UCSD-AML1 (cell line): Measurements from ENCODE around the gene GNA12.

Experiments used
- DNase-seq: peaks from one replicate; lab custom pipeline; 2025; ENCODE audit not compliant: unreplicated experiment; lab: John Stamatoyannopoulos, UW

The GNA12 gene

DNA sequence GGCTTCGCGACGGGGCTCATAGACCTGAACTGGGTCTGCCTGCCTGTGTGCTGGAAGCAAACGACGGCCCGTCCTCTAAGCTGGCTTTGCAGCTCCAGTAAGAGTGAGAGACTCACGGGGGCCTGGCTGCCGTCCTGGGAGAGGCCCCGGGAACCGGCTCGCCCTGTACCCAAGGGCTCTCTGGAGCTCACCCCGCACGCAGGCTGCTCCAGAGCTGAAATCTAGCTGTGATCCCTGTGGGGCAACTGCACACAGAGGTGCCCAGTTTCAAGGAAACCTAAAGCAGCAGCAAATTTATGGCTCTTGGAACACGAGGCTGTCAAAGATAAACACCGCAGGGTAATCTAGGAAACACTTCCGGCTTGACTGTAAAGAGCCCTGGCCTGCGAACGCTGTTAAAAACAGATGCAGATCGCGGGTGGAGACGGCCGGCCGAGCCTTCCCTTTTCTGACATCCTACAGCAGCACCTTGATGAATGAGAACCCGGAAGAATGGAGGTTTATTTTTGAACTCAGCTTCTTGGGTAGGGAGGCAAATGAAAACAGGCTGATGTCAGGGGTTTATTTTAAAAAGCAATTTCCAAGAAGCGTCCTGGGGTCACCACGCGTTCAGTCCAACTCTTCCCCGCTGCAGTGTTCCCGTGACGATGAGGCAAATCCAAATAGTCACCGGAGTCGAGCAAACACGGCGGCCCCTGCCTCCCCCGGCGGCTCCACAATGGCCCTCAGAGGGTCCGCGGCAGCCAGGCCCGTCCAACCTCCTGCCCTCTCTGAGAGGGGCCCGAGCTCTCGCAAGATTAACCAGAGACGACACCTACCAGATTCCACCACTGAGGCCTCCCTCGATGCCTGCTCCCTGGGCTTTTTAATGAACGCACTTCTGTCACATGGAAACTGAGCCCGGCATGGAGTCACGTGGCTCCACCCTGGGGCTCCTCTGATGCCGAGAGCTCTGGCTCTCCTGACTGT, 126.5 kb downstream of the GNA12 start:
- peak; percentile 46 for DNase-seq

DNA sequence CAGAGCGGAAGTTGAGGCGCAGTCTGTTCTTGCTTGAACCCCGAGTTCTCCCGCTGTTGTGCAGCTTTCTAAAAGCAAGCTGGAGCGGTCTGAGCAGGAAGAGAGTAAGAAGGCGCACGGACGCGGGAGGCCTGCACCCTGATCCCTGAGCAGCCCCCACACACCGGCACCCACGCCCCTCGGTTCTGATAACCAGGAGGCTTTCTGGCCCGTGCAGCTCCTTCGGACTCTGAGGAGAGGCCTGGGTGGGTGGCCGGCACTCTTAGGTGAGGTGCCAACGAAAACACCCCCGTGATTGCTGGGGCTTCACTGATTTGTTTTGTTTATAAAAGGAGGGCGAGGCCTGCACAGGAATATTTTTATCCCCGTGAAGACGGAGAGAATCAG, 127.2 kb downstream of the GNA12 start:
- DNase-seq = no peak

DNA sequence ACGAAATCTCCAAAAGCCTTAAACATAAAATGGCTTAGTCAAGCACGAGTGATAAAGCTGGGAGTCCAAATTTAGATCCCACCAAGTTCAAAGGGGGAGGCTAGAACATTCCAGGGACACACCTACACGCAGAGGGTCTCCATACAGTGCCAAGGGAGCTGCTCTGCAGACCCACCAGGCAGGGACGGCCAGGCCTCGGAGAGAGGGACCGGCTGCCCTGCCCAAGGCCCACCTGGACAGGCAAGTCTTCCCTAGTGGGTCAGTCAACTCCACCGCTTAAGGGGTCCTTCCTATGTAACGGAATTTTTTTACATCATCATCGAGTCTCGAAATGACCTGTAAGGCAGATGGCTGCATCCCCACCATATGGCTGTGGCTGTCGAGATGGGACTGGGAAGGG, 127.6 kb downstream of the GNA12 start:
- DNase-seq = no peak

DNA sequence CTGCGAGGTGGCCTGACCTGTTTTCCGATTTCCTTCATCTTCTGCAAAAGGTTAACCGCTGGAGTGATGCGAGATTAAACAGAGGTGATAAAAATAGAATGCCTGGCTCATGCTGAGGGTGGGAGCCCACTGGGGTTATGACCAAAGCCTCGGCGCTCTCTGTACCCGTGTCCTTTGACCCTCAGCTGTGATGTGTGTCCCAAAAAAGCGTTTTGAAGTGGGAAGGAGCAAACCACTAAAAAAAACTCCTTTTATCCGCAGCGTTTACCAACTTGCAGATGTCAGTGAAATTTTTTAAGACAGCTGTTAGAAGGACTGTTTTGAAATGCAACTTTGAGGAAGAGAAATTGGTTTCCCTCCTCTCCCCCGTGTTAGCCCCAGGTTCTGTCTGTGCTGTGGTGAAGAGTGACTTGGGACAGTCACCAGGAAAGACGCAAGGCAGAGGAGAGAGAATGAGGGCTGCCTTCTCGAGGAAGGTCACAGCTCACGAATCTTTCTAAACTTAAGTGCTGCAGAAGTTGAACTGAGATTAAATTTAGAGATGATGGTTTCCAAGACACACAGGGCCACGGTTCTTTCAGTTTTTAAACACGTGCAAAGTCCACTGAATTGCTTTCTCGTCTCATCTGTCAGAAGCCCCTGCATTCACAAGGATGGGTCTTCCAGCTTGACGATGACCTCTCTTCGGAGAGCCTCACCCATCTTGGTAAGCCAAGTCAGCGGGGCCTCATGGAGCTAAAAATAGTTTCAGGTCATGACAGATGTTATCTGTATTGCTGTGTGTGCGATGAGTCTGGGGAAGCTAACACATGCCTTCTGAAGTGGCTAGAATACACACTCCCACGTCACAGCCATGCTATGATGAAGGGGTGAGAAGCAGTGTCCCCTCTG, 128.5 kb downstream of the GNA12 start:
- DNase-seq = no peak

DNA sequence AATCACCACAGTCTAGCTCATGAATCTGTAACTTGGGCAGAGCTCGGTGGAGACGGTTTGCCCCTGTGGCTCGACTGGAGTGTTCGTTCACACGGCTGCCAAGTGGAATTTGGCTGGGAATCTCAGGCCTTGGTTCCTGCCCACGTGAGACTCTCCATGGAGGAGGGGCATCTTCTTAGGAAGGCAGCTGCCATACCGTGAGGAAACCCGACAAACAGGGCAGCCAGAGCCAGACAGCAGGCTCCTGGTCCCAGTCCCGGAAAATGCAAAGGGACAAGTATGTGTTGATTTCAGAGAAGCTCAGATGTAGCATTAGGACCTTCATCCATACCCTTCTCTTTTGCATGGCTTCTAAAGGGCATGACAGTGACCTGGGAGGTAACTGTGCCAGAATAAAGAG, 129.5 kb downstream of the GNA12 start:
- DNase-seq = no peak

DNA sequence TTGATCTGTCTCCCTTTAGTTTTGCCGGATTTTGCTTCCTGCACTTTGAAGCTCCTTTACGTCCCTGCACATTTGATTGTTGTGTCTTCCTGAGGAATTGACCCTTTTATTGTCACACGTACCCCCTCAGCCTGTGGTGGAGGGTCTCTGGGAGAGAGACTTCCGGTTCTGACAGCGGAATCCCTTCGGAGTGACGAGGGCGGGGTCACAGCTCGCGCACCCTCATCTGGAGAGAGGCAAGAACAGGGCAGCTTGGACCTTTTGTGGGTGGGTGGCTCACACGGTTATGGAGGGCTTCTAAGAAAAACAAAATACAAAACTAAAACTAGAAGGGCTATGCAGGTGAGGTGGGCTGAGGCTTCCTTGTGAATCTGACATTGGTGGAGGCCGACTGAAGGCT, 130.1 kb downstream of the GNA12 start:
- DNase-seq = no peak

DNA sequence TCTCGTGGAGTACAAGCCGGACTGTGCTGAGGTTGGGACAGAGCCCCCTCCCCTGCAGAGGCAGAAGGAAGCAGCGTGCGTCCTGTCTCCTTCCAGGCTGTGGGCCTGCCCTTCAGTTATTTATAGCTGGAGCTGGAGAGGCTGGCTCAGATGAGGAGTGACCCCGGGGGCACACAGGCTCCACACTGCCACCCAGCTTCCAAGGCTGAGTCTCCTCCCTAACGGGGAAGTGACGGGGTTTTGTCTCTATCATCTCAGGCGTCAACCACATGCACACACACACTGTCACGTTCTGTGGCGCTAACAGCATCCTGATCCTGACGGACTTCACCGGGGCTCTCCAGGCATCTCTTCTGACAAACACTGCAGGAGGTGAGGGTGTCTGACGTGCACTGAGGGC, 130.7 kb downstream of the GNA12 start:
- peak; percentile 50 for DNase-seq

DNA sequence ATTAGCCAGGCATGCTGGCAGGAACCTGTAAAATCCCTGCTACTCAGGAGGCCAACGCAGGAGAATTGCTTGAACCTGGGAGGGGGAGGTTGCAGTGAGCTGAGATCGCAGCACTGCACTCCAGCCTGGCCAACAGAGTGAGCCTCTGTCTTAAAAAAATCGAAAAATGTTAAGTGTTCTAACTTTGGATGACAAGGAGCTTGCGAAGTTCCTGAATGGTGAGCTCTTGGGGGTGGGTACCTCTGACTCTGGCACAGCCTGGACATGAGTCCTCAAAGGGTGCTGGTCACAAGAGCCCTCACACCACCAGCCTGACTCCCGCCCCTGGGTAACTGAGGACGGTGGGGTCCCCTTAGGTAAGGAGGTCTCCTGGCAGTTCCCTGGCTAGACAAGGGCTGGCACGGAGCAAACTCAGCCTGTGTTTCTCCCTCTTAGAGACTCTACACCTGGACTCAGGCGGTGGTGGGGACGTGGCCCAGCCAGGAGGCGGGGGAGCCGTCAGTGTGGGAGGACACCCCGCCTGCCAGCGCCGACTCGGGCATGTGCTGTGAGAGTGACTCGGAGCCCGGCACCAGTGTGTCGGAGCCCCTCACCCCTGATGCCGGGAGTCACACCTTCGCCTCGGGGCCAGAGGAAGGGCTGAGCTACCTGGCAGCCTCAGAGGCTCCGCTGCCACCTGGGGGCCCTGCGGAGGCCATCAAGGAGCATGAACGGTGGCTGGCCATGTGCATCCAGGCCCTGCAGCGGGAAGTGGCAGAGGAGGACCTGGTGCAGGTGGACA, 132.0 kb downstream of the GNA12 start:
- DNase-seq = no peak

DNA sequence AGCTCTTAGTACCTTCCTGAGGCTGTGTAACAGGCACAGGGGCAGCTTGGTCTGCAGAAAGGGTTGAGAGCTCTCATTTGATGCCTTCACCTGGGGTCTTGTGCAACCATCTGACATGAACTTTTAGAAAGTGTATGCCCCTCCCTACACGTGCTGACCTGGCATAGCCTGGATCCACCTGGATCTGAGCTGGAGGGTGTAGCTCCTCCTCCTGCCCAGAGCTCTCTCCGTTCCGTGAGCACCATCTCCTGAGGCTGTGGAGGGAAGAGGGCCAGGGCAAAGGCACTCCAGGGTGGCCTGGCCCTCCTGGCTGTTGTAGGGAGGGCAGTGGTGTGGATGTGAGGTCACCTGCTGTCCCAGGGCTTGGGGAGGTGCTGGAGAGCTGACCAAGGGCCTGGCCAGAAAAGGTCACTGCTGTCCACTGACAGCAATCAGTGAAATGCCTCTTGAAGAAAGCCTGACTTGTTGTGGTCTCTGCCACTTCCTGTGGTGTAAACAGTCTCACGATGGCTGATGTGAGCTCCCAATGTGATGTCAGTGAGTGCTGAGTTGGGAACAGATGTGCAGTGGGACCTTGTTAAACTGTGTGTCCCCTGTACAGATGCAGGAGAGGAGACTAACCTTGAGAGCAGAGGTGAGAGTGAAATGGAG, 133.1 kb downstream of the GNA12 start:
- DNase-seq = peak; percentile 12

DNA sequence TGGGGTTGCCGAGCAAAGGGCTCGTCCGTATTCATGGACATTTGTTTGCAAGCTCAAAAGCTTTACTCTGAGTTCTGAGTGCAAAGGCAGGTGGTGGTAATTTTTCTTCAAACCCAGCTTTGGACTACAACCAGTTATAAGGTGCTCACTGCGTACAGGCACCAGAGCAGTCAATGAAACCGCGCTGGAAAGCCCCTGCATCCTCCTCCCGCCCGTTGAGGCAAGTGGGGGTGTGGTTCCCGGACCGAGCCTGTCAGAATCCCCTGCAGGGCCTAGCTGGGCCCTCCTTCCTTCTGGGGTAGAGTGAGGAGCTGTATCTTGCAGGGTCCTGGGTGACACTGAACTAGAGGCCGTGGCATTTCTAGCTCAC, 133.8 kb downstream of the GNA12 start:
- no peak for DNase-seq

DNA sequence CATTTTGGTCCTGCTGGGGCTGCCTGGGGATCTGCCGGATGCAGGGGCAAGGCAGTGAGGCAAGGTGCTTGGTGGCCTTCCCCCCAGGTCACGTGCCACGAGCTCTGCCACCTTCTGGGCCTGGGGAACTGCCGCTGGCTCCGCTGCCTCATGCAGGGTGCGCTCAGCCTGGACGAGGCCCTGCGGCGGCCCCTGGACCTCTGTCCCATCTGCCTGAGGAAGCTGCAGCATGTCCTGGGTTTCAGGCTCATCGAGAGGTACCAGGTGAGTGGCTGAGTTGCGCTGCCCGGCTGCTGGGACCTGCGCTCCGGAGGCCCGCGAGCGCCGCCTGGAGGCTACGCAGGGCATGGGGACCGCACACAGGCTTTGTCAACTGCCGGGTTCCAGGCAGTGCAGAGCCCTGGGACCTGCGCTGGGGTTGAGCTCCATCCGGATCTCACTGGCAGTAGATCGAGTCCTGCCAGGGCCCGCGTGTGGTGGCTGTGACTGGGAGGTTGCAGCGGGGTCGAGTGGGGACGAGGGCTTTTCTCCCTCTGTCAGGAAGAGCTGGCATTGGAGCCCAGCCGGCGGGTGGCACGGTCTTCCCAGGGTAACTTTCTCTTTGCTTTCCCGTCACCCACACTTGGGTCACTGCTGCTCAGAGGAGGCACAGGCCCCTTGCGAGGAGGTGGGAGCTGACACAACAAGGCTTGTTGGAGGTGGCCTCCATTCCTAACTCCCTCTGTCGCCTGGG, 134.4 kb downstream of the GNA12 start:
- peak; percentile 54 for DNase-seq

DNA sequence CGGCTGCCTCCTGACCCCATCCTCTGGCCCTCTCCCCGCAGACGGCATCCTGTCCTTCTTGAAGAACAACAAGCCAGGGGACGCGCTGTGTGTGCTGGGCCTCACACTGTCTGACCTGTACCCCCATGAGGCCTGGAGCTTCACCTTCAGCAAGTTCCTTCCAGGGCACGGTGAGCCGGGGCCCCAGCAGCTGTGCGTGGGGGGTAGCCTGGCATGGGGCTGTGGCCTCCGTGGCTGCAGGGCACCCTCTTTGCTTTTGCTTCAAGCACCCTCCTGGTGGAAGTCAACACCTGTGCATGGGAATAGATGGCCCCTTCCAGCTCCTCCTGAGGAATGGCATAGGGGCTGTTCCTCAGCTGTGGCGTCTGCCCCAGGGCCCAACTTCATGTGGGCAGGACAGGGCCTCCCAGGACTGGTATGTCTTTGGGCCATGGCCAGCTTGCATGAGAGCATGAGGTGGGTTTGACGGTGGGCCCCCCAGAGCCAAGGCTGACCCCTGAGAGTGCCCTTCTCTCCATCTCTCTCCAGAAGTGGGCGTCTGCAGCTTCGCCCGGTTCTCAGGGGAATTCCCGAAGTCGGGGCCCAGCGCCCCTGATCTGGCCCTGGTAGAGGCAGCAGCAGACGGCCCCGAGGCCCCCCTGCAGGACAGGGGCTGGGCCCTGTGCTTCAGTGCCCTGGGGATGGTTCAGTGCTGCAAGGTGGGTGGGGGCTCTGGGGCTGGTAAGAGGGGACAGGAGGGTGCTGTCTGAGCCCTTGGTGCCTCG, 135.4 kb downstream of the GNA12 start:
- no peak for DNase-seq

DNA sequence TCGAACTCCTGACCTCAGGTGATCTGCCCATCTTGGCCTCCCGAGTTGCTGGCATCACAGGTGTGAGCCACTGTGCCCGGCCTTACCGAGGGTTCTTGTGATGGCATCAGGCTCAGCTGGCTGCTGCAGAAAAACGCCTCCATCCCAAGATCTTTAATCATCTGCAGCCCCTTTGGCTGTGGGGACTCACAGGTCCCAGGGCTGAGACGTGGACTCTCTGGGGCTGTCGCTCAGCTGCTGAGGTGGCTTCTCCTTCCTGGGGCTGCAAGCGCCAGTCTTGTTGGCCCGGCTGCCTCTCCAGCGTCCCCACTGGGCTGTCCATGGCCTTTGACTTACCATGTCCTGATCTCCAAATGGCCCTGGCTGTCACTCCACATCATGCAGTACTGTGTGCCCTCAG, 136.1 kb downstream of the GNA12 start:
- no peak for DNase-seq

DNA sequence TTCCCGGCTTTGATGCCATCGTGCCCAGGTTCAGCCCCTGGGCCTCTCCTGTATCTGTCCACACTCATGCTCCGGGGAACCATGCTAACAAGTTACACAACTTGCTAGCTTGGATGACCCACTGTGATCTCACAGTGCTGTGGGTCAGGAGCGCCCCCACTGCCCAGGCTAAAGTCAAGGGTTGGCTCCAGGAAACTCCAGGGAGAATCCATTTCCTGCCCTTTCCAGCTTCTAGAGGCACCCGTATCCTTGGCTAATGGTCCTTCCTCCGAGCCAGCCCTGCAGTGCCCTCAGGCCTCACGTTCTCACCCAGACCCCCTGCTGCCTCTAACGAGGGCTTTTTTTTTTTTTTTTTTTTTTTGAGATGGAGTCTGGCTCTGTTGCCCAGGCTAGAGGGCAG, 136.6 kb downstream of the GNA12 start:
- DNase-seq = no peak

DNA sequence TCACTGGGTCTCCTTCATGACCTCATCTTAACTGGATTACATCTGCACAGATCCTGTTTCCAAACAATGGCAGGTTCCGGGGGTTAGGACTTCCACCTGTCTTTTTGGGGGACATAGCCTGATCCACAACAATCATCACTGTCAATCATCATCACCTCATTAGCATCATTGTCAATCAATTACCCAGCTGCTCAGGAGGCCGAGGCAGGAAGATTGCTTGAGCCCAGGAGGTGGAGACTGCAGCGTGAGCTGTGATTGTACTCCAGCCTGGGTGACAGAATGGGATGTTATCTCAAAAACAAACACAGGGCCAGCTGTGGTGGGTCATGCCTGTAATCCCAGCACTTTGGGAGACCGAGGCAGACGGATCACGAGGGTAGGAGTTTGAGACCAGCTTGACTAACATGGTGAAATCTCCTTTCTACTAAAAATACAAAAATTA, 137.4 kb downstream of the GNA12 start:
- DNase-seq = no peak

DNA sequence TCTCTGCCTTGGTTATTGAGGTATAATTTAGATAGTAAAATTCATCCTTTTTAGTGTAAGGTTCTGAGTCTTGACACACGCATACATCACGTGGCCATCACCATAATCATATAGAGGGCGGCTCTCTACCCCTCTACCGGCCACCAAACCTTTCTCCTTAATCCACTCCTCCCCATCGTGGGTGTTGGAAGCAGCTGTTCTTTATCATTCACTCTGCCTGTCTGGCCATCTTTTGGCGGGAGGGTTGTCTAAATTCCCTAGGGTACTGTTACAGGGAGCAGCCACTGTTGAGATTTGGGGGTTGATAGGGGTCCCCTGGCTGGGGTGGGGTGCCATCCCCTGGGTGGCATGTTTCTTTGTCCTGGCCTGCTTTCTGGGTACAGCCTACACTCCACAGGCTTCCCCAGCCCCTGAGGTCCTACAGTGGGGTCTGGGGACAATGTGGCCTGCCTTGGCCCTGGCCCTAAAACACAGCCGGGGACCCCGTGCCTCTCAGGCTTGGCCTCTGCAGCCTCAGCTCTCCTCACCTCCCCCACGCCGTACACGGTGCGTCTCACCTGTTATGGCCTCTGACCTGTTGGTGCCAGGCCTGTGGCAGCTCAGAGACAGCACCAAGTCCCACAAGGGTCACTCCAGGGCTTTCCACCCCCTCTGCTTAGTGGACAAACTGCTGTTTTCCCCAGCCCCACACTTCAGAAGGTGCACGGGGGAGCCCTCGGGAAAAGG, 138.6 kb downstream of the GNA12 start:
- no peak for DNase-seq

DNA sequence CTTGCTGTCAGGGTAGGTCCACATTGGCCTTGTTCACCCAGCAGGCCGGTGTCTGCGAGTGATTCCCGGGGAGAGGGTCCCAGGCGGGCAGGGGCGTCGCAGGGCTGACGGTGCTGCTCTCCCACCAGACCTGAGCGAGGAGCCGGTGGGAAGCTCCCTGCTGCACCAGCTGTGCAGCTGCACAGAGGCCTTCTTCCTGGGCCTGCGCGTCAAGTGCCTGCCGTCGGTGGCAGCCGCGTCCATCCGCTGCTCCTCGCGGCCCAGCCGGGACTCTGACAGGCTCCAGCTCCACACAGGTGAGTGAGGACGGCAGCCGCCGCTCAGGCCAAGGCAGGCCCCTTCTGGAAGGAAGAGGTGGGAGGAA, 141.5 kb downstream of the GNA12 start:
- DNase-seq = no peak

DNA sequence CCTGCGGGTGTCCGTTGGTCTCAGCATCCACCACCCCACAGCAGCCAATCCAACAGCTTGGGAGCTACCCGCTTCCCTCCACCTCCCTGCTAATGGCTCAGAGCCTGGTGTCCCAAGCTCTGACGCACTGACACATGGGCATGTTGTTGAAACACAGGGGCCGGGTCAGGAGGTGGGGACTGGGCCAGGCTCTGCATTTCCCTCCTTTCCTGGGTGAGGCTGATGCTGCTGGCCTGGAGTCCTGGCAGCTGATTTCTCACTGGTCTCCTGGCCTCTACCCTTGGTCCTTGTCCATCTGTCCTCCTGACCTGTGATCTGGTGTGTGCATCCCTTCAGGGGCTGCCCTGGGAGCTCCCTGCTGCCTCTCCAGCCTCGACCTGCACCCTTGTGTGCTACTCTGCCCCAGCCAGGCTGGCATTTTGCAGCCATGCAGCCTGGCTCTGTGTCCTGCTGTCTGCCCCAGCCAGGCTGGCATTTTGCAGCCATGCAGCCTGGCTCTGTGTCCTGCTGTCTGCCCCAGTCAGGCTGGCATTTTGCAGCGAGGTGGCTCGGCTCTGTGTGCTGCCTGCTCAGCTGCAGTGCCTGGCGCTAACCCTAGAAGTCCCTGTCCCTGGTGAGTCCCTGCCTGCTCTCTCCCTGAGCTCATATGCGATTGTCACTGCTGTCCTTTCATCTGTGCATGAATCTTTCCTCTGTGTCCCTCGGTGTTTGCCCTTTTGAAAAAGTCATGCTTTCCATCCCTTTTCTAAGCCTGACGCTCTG, 142.1 kb downstream of the GNA12 start:
- DNase-seq = no peak
